ENCODE data around the gene NTN1. TPM values are rescaled to one million over a fixed set of nuclear protein-coding genes. Genes with fewer than 3 reads are reported as not detected.

Gene NTN1
- total RNA-seq, 1 donor from 2014 or later, result 4.1 TPM

DNA sequence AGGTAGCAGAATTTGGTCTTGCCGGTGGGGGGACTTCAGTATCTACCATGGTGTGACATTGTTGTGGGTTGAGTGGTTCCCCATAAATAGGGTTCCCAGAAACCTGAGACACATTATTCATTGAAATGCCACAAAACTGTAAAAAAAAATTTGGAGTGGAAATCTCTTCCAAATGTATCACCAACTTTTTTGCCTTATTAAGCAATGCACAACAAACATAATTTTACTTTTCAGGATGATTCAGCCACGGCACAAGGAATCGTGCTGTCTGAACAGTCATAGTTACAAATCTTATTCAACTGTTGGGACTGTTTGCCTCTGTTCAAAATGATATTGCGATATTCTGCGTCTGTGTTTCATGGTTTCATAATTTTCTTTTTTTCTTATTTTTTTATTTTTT lies 181.2 kb downstream of the NTN1 start:
- Histone ChIP-seq H3K27me3 (no peaks in the 10 kb centered on the region), H3K27ac (no peak overlapping the region), H3K4me3 (no peak overlapping the region), H3K36me3 (no peaks in the 10 kb centered on the region), H3K9me3 (no peaks in the 10 kb centered on the region), H3K4me1 (peaks cover 6% of the 10 kb centered on the region)
- intact Hi-C loops (cut with DNase I), result no loop called here
- DNase-seq, result no peak
- no peak for ATAC-seq
- TF ChIP-seq, protein P1, sequence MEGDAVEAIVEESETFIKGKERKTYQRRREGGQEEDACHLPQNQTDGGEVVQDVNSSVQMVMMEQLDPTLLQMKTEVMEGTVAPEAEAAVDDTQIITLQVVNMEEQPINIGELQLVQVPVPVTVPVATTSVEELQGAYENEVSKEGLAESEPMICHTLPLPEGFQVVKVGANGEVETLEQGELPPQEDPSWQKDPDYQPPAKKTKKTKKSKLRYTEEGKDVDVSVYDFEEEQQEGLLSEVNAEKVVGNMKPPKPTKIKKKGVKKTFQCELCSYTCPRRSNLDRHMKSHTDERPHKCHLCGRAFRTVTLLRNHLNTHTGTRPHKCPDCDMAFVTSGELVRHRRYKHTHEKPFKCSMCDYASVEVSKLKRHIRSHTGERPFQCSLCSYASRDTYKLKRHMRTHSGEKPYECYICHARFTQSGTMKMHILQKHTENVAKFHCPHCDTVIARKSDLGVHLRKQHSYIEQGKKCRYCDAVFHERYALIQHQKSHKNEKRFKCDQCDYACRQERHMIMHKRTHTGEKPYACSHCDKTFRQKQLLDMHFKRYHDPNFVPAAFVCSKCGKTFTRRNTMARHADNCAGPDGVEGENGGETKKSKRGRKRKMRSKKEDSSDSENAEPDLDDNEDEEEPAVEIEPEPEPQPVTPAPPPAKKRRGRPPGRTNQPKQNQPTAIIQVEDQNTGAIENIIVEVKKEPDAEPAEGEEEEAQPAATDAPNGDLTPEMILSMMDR (IDR thresholded peaks at IDR 0.05), result no peak

DNA sequence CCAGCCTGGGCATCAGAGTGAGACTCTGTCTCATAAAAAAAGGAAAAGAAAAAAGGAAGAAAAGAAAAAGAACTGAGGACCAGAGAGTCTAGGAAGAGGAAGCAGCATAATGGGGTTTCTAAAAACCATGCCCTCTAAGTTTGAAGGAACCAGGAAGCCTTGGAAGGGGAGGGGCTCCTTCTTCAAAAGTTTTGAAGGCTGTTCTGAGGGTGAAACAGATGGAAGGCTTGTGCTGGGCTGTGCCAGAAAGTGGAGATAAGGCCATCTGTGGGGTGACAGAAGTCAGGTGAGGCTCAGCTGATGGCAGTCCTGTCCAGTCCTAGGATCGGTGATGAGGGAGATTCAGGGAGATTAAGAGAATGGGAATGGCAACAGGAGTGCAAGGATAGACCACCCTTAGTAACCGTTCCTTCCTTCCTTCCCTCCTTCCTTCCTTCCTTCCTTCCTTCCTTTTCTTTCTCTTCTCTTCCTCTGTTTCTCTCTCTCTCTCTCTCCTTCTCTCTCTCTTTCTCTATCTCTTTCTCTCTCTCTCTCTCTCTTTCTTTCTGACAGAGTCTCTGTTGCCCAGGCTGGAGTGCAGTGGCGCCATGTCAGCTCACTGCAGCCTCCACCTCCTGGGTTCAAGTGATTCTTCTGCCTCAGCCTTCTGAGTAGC lies 182.6 kb downstream of the NTN1 start:
- DNase-seq (no peak), ATAC-seq (no peak)
- peaks cover 6% of the 10 kb centered on the region for H3K4me1 ChIP-seq
- H3K27me3 ChIP-seq, result no peaks in the 10 kb centered on the region
- no peaks in the 10 kb centered on the region for H3K36me3 ChIP-seq
- TF ChIP-seq, protein P1 (IDR thresholded peaks at IDR 0.05), result no peak
- intact Hi-C loops (cut with DNase I), result no loop called here
- no peaks in the 10 kb centered on the region for H3K9me3 ChIP-seq
- H3K4me3 ChIP-seq, result no peak overlapping the region
- H3K27ac ChIP-seq, result no peak overlapping the region

DNA sequence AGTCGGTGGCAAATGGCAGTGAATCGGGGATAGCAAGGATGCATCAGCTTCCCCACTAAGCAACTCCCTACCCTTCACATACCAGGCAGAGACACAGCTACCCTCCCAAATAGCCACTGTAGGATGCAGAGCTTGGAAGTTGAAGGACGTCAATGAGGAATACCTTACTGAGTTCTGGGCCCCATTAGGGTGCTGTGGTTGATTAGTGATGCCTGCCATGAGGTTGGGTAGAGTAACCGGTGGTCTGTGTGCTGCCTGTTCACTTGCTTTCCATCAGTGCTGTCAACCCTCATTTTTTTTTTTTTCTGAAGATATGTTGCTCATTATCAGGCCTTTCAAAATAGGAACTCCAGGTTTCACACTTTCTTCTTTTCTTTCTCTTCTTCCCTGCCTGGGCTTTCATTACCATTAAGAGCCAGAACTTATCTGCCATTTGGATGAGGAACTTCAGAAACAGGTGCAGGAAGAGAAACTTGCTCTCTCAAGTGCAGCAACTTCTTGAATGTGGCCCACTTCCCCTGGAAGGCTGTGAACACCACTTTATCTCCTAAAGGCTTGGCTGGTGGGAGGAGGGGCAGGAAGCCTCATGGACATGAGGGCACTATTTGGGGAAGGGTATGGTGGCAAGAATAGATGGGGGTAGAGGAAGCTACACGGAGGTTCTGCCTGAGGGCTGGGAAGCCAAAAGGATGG lies 183.5 kb downstream of the NTN1 start:
- Histone ChIP-seq H3K4me1 (peaks cover 6% of the 10 kb centered on the region), H3K9me3 (no peaks in the 10 kb centered on the region), H3K4me3 (no peak overlapping the region), H3K27ac (no peak overlapping the region), H3K36me3 (no peaks in the 10 kb centered on the region), H3K27me3 (no peaks in the 10 kb centered on the region)
- no peak for ATAC-seq
- intact Hi-C loops (cut with DNase I), result no loop called here
- TF ChIP-seq, protein P1 (IDR thresholded peaks at IDR 0.05), result no peak
- DNase-seq, result no peak

DNA sequence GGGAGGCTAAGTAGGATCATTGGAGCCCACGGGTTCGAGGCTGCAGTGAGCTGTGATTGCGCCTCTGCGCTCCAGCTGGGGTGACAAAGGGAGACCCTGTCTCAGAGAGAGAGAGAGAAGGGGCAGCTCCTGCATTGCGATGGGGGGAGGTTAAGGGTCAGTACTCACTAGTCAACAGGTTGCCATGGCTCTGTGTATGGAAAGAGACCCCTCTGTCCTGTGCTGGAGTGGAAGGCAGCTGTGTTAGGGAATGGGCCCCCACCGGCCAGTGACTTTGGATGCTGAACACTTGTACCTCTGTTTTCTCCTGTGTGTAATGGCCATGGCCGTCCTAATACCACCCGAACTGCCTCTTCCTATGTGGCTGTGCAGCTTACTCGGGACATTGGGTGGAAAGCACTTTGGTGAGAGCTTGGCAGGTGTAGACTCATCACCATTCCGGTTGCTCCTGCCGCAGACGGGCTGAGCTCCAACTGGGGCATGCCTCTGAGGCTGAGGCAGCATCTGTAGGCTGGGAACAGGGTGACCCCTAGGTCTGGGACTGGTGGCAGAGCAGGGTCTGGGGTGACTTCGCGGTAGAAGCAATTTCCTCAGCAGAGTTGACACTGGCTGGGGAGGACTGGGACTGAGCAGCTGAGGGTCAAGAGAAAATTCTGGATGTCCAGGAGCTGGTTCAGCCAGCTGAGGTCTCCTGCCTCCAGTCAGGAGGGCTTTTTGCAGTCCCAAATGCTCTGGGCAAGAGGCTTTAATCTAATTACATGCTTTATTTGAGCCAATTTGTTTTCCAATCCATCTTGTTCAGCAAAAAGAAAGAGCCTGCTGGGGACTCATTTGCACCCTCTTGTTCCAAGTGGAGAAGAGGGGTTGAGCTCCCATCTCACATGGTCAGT lies 184.5 kb downstream of the NTN1 start:
- no peak for ATAC-seq
- no peak overlapping the region for H3K27ac ChIP-seq

DNA sequence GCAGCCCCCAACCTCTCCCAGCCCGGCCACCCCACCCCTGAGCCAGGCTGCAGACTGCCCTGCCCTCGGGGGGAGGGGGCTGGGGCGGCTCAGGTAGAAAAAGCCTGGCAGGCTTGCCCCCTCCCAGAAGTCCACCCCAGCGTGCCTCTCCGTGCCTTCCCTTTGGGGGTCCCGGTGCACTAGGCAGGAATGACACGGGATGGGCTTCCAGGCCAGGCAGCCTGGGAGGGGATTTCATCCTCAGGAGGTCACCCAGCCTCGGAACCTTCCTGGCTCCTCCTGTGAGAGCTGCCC lies 185.0 kb downstream of the NTN1 start:
- no peak for ATAC-seq
- no peak overlapping the region for H3K27ac ChIP-seq
- TF ChIP-seq, protein P1 (IDR thresholded peaks at IDR 0.05), result no peak

More for the DNA sequence above, 184.5 kb downstream of the NTN1 start:
- TF ChIP-seq, protein P1 (IDR thresholded peaks at IDR 0.05), result no peak
- no peaks in the 10 kb centered on the region for H3K27me3 ChIP-seq
- no peak overlapping the region for H3K4me3 ChIP-seq
- intact Hi-C loops (cut with DNase I), result no loop called here
- DNase-seq, result no peak
- H3K4me1 ChIP-seq, result peaks cover 6% of the 10 kb centered on the region
- no peaks in the 10 kb centered on the region for H3K36me3 ChIP-seq
- no peaks in the 10 kb centered on the region for H3K9me3 ChIP-seq

More for the DNA sequence above, 185.0 kb downstream of the NTN1 start:
- intact Hi-C loops (cut with DNase I), result no loop called here
- peaks cover 6% of the 10 kb centered on the region for H3K4me1 ChIP-seq
- no peak overlapping the region for H3K4me3 ChIP-seq
- no peaks in the 10 kb centered on the region for H3K9me3 ChIP-seq
- no peaks in the 10 kb centered on the region for H3K36me3 ChIP-seq
- no peaks in the 10 kb centered on the region for H3K27me3 ChIP-seq
- DNase-seq, result no peak

Data from upper lobe of right lung (tissue), 1 donor.